Kidney capillary endothelial cell (primary cell): ENCODE data around the gene HIVEP1.

ENCODE experiments used
- DNase-seq: peaks from one replicate; pipeline ENCODE4 v3.0.0-alpha.2; 2018; ENCODE audit warnings: low spot score

Gene HIVEP1

GRCh38 chr6:12048609-12049008 is 36.5 kb downstream of the HIVEP1 start:
- no peak for DNase-seq

- DNase-seq = no peak
Observed at GRCh38 chr6:12049165-12049564, 37.1 kb downstream of the HIVEP1 start.

- DNase-seq = no peak
Observed at GRCh38 chr6:12051861-12052368, 39.8 kb downstream of the HIVEP1 start.

- no peak for DNase-seq
Observed at GRCh38 chr6:12058172-12058961, 46.3 kb downstream of the HIVEP1 start.

GRCh38 chr6:12060780-12061609 is 48.9 kb downstream of the HIVEP1 start:
- no peak for DNase-seq

- no peak for DNase-seq
Observed at GRCh38 chr6:12062605-12063004, 50.5 kb downstream of the HIVEP1 start.

- DNase-seq = no peak
Observed at GRCh38 chr6:12064131-12064530, 52.0 kb downstream of the HIVEP1 start.

- DNase-seq = no peak
Observed at GRCh38 chr6:12064538-12065071, 52.5 kb downstream of the HIVEP1 start.

GRCh38 chr6:12065321-12066140 is 53.4 kb downstream of the HIVEP1 start:
- DNase-seq = no peak

- DNase-seq = no peak
Observed at GRCh38 chr6:12066297-12066696, 54.2 kb downstream of the HIVEP1 start.

- no peak for DNase-seq
Observed at GRCh38 chr6:12068899-12069557, 56.9 kb downstream of the HIVEP1 start.

GRCh38 chr6:12069891-12070529 is 57.9 kb downstream of the HIVEP1 start:
- no peak for DNase-seq

- DNase-seq = no peak
Observed at GRCh38 chr6:12071064-12071615, 59.0 kb downstream of the HIVEP1 start.

GRCh38 chr6:12075067-12075563 is 63.0 kb downstream of the HIVEP1 start:
- no peak for DNase-seq

- no peak for DNase-seq
Observed at GRCh38 chr6:12077021-12077710, 65.1 kb downstream of the HIVEP1 start.

- DNase-seq = no peak
Observed at GRCh38 chr6:12078014-12078413, 65.9 kb downstream of the HIVEP1 start.

GRCh38 chr6:12081771-12082170 is 69.7 kb downstream of the HIVEP1 start:
- no peak for DNase-seq

GRCh38 chr6:12082368-12082767 is 70.3 kb downstream of the HIVEP1 start:
- DNase-seq = no peak

- DNase-seq = no peak
Observed at GRCh38 chr6:12083302-12083701, 71.2 kb downstream of the HIVEP1 start.

GRCh38 chr6:12083763-12084162 is 71.7 kb downstream of the HIVEP1 start:
- no peak for DNase-seq
